Skeletal muscle tissue (tissue), 4 donors: ENCODE measurements around the gene BMPER. TPM values are rescaled to one million over a fixed set of nuclear protein-coding genes. Genes with fewer than 3 reads are reported as not detected.
A peak's percentile ranks its signal among the peaks of the same experiment; 100 is the strongest.

Source experiments
- H3K27ac ChIP-seq: one replicate; pipeline ENCODE4 v1.7.0; 2013; ENCODE audit warnings: mild to moderate bottlenecking, low read depth, low read length, inconsistent platforms
- H3K27me3 ChIP-seq, 3 donors: one replicate each; pipeline ENCODE4 v1.7.0; 2013; ENCODE audit warnings: low read length in 3 of 3; ENCODE audit not compliant: control insufficient read depth in 3 of 3, insufficient read depth in 3 of 3
- H3K36me3 ChIP-seq, 3 donors: one replicate each; pipeline ENCODE4 v1.7.0; 2013; ENCODE audit warnings: low read length in 3 of 3; ENCODE audit not compliant: control insufficient read depth in 3 of 3, insufficient read depth in 3 of 3
- H3K4me1 ChIP-seq, 3 donors: one replicate each; pipeline ENCODE4 v1.7.0; 2013; ENCODE audit warnings: low read length in 3 of 3, mild to moderate bottlenecking in 3 of 3; ENCODE audit not compliant: control insufficient read depth in 3 of 3, insufficient read depth in 3 of 3
- H3K4me3 ChIP-seq, 3 donors: one replicate each; pipeline ENCODE4 v1.7.0; 2013; ENCODE audit warnings: low read length in 3 of 3
- H3K9ac ChIP-seq, 3 donors: one replicate each; pipeline ENCODE4 v1.7.0; 2013; ENCODE audit warnings: low read length in 3 of 3, mild to moderate bottlenecking in 3 of 3, moderate library complexity in 2 of 3, low read depth in 1 of 3
- H3K9me3 ChIP-seq, 3 donors: one replicate each; pipeline ENCODE4 v1.7.0; 2013; ENCODE audit warnings: low read length in 3 of 3; ENCODE audit not compliant: control insufficient read depth in 3 of 3
- total RNA-seq: library from RNA; depleted of rRNA; stranded (reverse); fragments of >200 nt; gene quantifications from one replicate; pipeline ENCODE4 v1.2.3, GENCODE V29; 2014
- donor health status: Osteomylitis.

The BMPER gene
- total RNA-seq, 1 donor from 2014 or later: 9.4 TPM

- Histone ChIP-seq H3K4me1 (peaks cover 5 to 10% (median 5%) of the 10 kb centered on the region in 3 donors), H3K36me3 (no peaks in the 10 kb centered on the region), H3K27ac (peak overlapping the region; percentile 11), H3K27me3 (peaks cover 8 to 15% (median 15%) of the 10 kb centered on the region in 3 donors), H3K9ac (peak overlapping the region; percentile 58 to 78 (median 68)), H3K4me3 (peak overlapping the region; percentile 73 to 80 (median 78)), H3K9me3 (no peaks in the 10 kb centered on the region)
Measured at GRCh38 chr7:33903791-33904680, 1.3 kb upstream of the BMPER start.

GRCh38 chr7:33904681-33905388 lies 504 bp upstream of the BMPER start:
- Histone ChIP-seq H3K27me3 (peaks cover 8 to 15% (median 15%) of the 10 kb centered on the region in 3 donors), H3K4me1 (peaks cover 5 to 10% (median 5%) of the 10 kb centered on the region in 3 donors), H3K27ac (peak overlapping the region; percentile 11), H3K4me3 (peak overlapping the region; percentile 73 to 80 (median 78)), H3K9me3 (no peaks in the 10 kb centered on the region), H3K36me3 (no peaks in the 10 kb centered on the region), H3K9ac (peak overlapping the region; percentile 58 to 78 (median 68))

GRCh38 chr7:33906697-33907096 lies 1.4 kb downstream of the BMPER start:
- no peaks in the 10 kb centered on the region for H3K9me3 ChIP-seq
- peaks cover 8 to 15% (median 15%) of the 10 kb centered on the region in 3 donors for H3K27me3 ChIP-seq
- H3K4me1 ChIP-seq: peaks cover 5 to 10% (median 5%) of the 10 kb centered on the region in 3 donors
- no peak overlapping the region for H3K9ac ChIP-seq
- no peaks in the 10 kb centered on the region for H3K36me3 ChIP-seq
- no peak overlapping the region for H3K27ac ChIP-seq
- H3K4me3 ChIP-seq: no peak overlapping the region

DNA sequence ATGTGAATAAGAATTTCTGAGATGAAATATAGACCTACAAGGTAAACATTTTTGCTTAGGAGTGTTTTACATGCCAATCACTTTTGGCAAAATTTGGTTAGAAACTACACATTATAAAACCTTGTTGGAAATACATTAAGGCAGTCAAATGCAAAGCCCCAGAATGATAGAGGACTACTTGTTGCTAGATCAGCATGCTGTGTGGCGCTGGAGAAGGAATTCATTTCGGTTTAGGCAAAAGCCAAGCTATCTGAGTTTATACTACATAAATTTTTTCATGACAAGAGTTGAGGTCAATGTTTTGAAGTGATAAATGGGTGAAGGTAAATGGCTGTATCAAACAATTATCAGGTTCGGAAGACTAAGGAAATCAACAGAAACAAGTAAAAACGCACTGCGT lies 2.3 kb downstream of the BMPER start:
- no peak overlapping the region for H3K9ac ChIP-seq
- no peak overlapping the region for H3K4me3 ChIP-seq
- H3K36me3 ChIP-seq: no peaks in the 10 kb centered on the region
- peaks cover 5 to 10% (median 5%) of the 10 kb centered on the region in 3 donors for H3K4me1 ChIP-seq
- no peak overlapping the region for H3K27ac ChIP-seq
- H3K27me3 ChIP-seq: peaks cover 6 to 15% (median 13%) of the 10 kb centered on the region in 3 donors
- no peaks in the 10 kb centered on the region for H3K9me3 ChIP-seq

DNA sequence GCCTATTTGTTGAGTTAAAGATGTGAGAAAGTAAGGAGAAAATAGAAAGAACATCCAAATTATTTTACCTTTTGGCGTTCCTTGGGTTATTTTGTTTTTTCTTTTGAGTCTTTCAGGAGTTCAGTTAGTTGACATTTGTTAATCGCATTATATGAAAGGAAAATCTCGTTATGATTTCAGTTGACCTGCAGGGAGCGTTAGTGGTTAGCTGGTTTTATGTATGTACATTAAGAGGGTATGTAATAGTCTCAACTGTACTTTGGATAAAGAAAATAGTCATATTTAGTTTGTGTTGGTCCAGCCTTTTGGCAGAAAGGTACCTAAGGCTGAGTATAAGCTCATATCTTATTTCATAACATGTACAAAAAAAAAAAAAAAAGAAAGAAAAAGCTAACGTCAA lies 4.0 kb downstream of the BMPER start:
- Histone ChIP-seq H3K36me3 (no peaks in the 10 kb centered on the region), H3K27me3 (peaks cover 3 to 12% (median 6%) of the 10 kb centered on the region in 3 donors), H3K9ac (no peak overlapping the region), H3K9me3 (no peaks in the 10 kb centered on the region), H3K27ac (no peak overlapping the region), H3K4me3 (no peak overlapping the region), H3K4me1 (peaks cover 0 to 5% (median 0%) of the 10 kb centered on the region in 3 donors)

- no peak overlapping the region for H3K4me3 ChIP-seq
- no peak overlapping the region for H3K27ac ChIP-seq
- peaks cover 3 to 8% (median 6%) of the 10 kb centered on the region in 3 donors for H3K27me3 ChIP-seq
- no peaks in the 10 kb centered on the region for H3K36me3 ChIP-seq
- peaks cover 0 to under 1% (median 0%) of the 10 kb centered on the region in 3 donors for H3K4me1 ChIP-seq
- H3K9me3 ChIP-seq: no peaks in the 10 kb centered on the region
- H3K9ac ChIP-seq: no peak overlapping the region
Measured at GRCh38 chr7:33909755-33910154, 4.4 kb downstream of the BMPER start.

DNA sequence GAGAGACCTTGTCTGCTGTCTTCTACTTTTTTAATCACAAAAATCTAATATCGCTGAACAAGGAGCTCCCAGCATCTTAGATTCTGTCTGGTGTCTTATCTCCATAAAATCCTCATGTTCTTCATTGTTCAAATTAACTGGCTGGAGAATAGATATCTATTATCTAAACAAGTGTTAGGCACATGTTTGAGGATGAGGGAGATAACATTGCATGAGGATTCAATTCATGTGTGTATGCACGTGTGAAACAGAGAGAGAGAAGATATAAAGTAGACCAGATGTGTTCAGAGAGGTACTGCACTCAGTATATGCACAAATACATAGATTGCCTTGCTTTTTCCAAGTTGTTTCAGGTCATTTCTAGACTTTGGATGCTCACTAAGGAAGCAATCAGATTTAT lies 5.4 kb downstream of the BMPER start:
- H3K4me3 ChIP-seq: no peak overlapping the region
- H3K27ac ChIP-seq: no peak overlapping the region
- H3K9ac ChIP-seq: no peak overlapping the region
- no peaks in the 10 kb centered on the region for H3K36me3 ChIP-seq
- H3K27me3 ChIP-seq: peaks cover 3 to 7% (median 6%) of the 10 kb centered on the region in 3 donors
- H3K4me1 ChIP-seq: no peaks in the 10 kb centered on the region
- H3K9me3 ChIP-seq: no peaks in the 10 kb centered on the region

DNA sequence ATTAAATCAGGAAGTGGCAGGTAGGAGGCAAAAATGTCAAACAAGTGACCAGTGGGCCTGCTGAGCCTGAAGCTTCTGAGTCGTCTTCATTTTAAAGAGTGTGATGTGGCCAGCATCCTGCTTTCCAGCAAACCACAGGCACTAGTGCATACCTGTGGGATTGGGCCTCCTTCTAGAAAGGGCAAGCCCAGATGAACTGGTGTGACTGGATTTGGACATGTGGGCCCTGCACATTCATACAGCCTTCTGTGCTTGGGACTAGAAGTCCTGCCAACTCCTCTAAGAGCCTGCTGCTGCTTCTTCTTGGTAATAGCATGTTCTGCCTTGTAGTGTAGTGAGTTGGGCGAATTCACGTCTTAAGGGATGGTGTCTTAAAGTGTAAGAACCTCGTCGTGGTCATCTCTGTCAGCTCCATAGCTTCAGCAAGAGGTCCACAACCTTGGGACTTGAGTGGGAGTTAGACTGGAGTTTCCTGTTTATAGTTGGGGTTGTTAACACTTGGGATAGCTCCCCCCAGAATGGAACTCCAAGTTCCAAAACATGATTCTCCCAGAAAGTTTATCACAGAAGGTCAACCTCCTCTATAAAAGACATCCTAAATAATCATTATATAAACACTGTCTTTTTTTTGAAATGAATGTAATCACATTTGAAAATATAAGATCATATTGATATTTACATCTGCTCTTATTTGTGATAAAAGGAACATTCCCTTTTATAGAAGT lies 11.2 kb downstream of the BMPER start:
- no peak overlapping the region for H3K27ac ChIP-seq
- peaks cover 0 to 10% (median 7%) of the 10 kb centered on the region in 3 donors for H3K4me1 ChIP-seq
- no peak overlapping the region for H3K9ac ChIP-seq
- no peaks in the 10 kb centered on the region for H3K36me3 ChIP-seq
- H3K9me3 ChIP-seq: no peaks in the 10 kb centered on the region
- H3K27me3 ChIP-seq: no peaks in the 10 kb centered on the region
- H3K4me3 ChIP-seq: no peak overlapping the region

GRCh38 chr7:33917661-33918060 lies 12.3 kb downstream of the BMPER start:
- peaks cover 4 to 12% (median 10%) of the 10 kb centered on the region in 3 donors for H3K4me1 ChIP-seq
- no peaks in the 10 kb centered on the region for H3K9me3 ChIP-seq
- no peak overlapping the region for H3K27ac ChIP-seq
- no peaks in the 10 kb centered on the region for H3K27me3 ChIP-seq
- no peak overlapping the region for H3K9ac ChIP-seq
- no peaks in the 10 kb centered on the region for H3K36me3 ChIP-seq
- no peak overlapping the region for H3K4me3 ChIP-seq
